Measurements from ENCODE around the gene PRRG4. TPM values are rescaled to one million over a fixed set of nuclear protein-coding genes. Genes with fewer than 3 reads are reported as not detected.

PRRG4 gene
- total and polyA plus RNA-seq, 2 of the 13 experiments (the other 11 are each of a cell fraction or from before 2014, with no cell fraction given), result 0.24 to 0.95 TPM

DNA sequence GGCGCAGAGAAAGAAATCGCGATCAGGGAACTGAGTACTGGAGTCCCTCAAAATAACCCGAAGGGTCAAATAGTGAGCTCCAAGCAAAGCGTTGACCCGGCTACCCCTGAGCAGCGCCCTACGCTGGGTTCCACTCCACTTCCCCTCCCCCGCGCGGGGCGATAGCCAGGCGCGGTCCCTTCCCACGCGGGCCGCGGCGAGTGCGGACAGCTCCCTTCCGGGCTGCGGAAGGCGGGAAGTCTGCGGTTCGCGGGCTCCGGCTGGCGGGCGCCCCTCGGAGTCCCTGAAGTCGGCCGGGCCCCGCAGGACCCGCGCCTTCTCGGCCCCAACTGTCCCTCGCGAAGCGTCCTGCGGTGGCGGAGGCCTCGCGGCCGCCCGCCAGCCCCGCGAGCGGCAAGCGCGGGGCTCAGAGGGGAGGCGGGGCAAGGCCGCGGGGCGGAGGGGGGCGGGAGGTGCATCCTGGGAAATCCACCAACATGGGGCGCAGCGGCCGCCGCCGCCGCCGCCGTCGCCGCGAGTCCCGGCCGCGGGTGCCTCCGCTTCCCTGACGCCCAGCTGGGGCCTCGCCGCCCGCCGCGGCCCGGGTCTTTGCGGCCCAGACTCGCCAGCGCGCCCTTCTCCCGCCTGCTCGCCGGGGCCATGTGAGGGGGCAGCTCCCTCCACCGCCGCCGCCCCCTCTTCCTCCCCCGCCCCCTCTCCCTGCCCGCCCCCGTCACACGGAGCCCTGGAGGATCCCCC lies 62.8 kb downstream of the PRRG4 start, which contains the start of gene QSER1 (continued):
- TF ChIP-seq, protein P1, sequence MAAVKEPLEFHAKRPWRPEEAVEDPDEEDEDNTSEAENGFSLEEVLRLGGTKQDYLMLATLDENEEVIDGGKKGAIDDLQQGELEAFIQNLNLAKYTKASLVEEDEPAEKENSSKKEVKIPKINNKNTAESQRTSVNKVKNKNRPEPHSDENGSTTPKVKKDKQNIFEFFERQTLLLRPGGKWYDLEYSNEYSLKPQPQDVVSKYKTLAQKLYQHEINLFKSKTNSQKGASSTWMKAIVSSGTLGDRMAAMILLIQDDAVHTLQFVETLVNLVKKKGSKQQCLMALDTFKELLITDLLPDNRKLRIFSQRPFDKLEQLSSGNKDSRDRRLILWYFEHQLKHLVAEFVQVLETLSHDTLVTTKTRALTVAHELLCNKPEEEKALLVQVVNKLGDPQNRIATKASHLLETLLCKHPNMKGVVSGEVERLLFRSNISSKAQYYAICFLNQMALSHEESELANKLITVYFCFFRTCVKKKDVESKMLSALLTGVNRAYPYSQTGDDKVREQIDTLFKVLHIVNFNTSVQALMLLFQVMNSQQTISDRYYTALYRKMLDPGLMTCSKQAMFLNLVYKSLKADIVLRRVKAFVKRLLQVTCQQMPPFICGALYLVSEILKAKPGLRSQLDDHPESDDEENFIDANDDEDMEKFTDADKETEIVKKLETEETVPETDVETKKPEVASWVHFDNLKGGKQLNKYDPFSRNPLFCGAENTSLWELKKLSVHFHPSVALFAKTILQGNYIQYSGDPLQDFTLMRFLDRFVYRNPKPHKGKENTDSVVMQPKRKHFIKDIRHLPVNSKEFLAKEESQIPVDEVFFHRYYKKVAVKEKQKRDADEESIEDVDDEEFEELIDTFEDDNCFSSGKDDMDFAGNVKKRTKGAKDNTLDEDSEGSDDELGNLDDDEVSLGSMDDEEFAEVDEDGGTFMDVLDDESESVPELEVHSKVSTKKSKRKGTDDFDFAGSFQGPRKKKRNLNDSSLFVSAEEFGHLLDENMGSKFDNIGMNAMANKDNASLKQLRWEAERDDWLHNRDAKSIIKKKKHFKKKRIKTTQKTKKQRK (IDR thresholded peaks at IDR 0.05; ENCODE audit: low read length), result no peak
- TF ChIP-seq ZNF598 (CRISPR knock-in tag; IDR thresholded peaks at IDR 0.05; ENCODE audit: borderline replicate concordance) (peak; percentile 25; the same call in 1 of the 2 replicates), LCORL (IDR thresholded peaks at IDR 0.05) (no peak), LCORL (CRISPR knock-in tag; IDR thresholded peaks at IDR 0.05) (no peak), RFX3 (CRISPR knock-in tag; IDR thresholded peaks at IDR 0.05) (no peak), SRSF1 (optimal IDR thresholded peaks at IDR 0.05; ENCODE audit: low read depth, low read length) (no peak), PHF5A (CRISPR knock-in tag; IDR thresholded peaks at IDR 0.05; ENCODE audit: low read depth, unreplicated experiment) (no peak), RBFOX2 (IDR thresholded peaks at IDR 0.05; ENCODE audit: low read depth, low read length) (peak; percentile 81), ZNF614 (CRISPR knock-in tag; IDR thresholded peaks at IDR 0.05; ENCODE audit: borderline replicate concordance) (no peak), SNRNP70 (IDR thresholded peaks at IDR 0.05; ENCODE audit: low read depth, low read length) (no peak), ZNF780A (CRISPR knock-in tag; IDR thresholded peaks at IDR 0.05) (no peak), ASH2L (IDR thresholded peaks at IDR 0.05; ENCODE audit: insufficient read length, low read depth, low read length) (peak; percentile 49), STAT5B (CRISPR knock-in tag; IDR thresholded peaks at IDR 0.05) (no peak), NPAS2 (CRISPR knock-in tag; IDR thresholded peaks at IDR 0.05; ENCODE audit: borderline replicate concordance) (no peak), PHF21A (CRISPR knock-in tag; IDR thresholded peaks at IDR 0.05) (no peak), STAG1 (CRISPR knock-in tag; IDR thresholded peaks at IDR 0.05) (no peak)
- TF ChIP-seq, protein P2, sequence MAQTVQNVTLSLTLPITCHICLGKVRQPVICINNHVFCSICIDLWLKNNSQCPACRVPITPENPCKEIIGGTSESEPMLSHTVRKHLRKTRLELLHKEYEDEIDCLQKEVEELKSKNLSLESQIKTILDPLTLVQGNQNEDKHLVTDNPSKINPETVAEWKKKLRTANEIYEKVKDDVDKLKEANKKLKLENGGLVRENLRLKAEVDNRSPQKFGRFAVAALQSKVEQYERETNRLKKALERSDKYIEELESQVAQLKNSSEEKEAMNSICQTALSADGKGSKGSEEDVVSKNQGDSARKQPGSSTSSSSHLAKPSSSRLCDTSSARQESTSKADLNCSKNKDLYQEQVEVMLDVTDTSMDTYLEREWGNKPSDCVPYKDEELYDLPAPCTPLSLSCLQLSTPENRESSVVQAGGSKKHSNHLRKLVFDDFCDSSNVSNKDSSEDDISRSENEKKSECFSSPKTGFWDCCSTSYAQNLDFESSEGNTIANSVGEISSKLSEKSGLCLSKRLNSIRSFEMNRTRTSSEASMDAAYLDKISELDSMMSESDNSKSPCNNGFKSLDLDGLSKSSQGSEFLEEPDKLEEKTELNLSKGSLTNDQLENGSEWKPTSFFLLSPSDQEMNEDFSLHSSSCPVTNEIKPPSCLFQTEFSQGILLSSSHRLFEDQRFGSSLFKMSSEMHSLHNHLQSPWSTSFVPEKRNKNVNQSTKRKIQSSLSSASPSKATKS (CRISPR knock-in tag; IDR thresholded peaks at IDR 0.05), result no peak
- TF ChIP-seq, protein P3, sequence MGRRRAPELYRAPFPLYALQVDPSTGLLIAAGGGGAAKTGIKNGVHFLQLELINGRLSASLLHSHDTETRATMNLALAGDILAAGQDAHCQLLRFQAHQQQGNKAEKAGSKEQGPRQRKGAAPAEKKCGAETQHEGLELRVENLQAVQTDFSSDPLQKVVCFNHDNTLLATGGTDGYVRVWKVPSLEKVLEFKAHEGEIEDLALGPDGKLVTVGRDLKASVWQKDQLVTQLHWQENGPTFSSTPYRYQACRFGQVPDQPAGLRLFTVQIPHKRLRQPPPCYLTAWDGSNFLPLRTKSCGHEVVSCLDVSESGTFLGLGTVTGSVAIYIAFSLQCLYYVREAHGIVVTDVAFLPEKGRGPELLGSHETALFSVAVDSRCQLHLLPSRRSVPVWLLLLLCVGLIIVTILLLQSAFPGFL (CRISPR knock-in tag; IDR thresholded peaks at IDR 0.05), result no peak
- TF ChIP-seq, protein P4, sequence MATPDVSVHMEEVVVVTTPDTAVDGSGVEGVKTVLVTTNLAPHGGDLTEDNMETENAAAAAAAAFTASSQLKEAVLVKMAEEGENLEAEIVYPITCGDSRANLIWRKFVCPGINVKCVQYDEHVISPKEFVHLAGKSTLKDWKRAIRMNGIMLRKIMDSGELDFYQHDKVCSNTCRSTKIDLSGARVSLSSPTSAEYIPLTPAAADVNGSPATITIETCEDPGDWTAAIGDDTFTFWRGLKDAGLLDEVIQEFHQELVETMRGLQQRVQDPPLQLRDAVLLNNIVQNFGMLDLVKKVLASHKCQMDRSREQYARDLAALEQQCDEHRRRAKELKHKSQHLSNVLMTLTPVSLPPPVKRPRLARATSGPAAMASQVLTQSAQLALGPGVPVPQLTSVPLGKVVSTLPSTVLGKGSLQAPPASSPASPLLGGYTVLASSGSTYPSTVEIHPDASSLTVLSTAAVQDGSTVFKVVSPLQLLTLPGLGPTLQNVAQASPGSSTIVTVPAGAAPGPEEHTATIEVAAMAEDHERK (CRISPR knock-in tag; IDR thresholded peaks at IDR 0.05; ENCODE audit: low read depth), result no peak
- TF ChIP-seq, protein P5, sequence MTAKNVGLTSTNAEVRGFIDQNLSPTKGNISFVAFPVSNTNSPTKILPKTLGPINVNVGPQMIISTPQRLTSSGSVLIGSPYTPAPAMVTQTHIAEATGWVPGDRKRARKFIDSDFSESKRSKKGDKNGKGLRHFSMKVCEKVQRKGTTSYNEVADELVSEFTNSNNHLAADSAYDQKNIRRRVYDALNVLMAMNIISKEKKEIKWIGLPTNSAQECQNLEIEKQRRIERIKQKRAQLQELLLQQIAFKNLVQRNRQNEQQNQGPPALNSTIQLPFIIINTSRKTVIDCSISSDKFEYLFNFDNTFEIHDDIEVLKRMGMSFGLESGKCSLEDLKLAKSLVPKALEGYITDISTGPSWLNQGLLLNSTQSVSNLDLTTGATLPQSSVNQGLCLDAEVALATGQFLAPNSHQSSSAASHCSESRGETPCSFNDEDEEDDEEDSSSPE (CRISPR knock-in tag; IDR thresholded peaks at IDR 0.05), result peak; percentile 81
